NCI-H748 (cell line): Measurements from ENCODE around the gene CAV3.

Source experiments
- DNase-seq: peaks from one replicate; lab custom pipeline; 2025; ENCODE audit not compliant: unreplicated experiment; lab: John Stamatoyannopoulos, UW

Gene CAV3

DNA sequence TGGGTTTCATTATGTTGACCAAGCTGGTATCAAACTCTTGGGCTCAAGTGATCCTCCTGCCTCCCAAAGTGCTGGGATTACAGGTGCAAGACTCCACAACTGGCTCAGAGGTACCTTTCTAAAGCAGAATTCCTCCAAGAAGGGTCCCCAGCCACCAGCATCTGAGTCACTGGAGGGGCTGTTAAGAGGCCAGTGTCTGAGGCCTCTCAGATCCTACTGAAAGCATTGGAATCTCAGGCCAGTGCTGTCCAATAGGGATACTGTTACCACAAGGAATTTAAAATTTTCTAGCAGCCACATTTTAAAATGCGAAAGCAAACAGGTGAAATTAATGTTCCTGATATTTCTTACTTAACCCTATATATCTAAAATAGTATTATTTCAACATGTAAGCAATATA, 1.3 kb downstream of the CAV3 start:
- DNase-seq = no peak

DNA sequence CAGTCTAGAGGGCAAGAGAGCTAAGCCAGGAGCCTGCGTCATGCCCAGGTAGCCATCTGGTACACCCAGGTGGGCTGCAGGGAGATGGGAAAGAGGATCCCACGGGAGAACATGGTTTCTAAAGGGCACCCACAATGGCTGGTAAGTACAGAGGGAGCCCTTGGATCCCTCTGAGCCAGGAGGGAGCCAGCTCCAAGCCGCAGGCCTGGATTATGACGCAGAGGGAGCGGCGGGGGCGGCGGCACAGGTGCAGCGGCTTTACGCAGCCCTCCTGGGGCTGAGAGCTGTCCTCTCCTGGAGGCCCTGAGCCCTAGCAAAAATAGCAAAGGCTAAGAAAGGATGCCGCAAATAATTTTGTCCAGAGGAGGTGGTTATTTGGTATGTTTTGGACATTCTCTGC, 2.8 kb downstream of the CAV3 start:
- DNase-seq = no peak

DNA sequence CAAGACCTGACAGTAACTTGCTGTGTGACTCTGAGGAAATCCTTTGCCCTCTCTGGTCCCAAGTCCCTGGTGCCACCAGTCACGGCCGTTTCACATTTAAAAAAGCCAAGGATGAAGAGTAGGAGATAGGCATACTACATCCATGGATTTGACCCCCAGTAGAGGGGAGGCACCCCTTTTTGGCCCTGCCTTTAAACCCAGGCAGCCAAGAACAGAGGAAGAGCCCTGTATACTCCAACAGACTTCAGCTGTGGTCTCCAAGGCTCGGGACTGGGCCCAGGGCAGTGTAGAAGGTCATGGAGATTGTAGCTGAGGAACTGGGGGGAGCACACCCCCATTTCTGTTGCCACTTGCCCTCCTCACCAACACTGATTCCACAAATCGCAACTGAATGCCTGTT, 3.7 kb downstream of the CAV3 start:
- DNase-seq = no peak

DNA sequence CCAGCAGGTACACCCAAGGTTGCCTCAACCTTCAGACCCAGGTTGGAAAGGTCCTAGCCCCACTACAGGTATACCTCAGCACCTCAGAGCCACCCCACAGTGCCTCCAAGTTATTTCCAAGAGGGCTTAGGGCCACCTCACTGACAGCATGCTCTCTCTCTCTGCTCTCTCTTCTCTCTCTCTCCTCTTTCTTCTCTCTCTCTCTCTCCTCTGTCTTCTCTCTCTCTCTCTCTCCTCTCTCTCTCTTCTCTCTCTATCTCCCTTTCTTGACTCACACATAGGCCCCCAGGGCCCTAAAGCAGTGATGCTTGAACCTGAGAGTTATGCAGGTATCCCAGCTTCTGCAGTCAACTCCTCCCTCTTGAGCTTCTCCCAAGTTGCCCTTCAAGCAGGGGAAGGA, 4.2 kb downstream of the CAV3 start:
- DNase-seq = no peak

DNA sequence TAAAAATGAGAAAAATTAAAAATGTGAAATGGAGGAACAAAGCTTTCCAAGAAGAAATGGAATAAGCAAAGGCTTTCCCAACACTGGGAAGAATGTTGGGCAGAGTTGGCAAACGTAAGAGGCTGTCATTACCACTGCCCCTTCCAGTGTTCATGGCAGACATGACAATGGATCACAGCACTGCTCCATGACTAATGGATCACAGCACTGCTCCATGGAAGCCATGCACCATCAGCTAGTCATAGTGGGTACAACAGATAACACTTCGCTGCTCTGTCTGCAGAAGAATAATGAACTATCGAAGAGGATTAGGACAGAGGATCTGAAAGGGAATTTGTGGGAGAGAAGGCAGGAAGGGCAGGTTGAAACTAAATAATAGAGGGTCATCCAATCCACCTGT, 5.0 kb downstream of the CAV3 start:
- no peak for DNase-seq

DNA sequence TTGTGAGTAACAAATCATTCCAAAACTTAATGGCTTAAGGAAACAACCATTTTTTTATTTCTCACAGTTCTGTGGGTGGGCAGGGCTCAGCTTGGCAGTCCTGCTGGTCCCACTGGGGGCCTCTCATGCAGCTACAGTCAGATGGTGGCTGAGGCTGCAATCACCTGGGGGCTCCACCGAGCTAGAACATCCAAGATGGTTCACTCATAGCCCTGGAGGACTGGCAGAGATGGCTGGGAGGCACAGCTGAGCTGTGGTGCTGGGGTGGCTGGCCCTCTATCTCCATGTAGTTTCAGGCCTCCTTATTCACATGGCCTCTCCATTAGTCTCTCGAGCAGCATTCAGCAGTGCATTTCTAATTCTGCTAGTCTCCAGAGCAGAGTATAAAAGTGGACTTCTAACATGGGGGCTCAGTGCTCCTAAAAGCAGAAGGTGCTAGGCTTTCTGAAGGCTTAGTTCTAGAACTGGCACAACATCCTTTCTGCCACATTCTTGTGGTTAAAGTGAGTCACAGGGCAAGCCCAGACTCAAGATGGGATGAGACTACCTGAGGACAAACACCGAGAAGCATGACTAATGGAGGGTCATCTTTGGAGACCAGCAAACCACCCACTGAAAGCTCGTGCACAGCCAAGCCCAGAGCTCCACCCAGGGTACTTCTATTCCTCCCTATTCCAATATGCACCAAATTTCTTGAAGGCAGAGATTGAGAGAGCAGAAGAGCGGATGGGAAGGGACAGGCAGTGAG, 6.3 kb downstream of the CAV3 start:
- no peak for DNase-seq

DNA sequence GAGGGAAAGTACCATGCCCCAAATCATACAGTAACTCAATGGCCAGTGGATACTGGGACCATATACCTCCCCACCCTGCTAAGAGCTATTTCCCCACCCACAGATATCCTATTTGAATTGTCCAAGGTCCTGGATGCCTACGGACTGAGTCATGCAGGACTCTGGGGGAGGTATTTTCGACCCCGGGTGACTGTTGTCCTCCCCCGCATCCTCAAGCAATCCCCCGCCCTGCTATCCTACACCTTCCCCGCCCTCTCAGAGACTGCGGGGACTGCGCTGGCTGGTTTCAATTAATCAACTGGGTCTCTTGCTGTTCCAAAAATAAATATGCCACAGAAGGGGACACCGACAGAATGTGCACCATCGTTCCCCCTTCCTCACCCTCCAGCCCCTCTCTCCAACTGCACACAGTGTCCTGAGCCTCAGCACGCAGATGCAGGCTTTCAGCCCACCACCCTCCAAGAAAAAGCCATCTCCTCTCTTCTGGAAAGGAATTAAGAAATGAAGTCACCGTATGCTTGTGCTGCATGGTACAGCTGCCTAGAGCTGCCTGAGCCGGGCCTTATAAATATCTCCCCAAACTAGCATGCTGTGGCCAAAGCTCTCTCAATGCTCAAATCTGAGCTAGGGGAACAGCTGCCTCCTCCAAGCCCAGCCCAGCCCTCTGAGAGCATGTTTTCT, 8.1 kb downstream of the CAV3 start:
- DNase-seq = no peak

DNA sequence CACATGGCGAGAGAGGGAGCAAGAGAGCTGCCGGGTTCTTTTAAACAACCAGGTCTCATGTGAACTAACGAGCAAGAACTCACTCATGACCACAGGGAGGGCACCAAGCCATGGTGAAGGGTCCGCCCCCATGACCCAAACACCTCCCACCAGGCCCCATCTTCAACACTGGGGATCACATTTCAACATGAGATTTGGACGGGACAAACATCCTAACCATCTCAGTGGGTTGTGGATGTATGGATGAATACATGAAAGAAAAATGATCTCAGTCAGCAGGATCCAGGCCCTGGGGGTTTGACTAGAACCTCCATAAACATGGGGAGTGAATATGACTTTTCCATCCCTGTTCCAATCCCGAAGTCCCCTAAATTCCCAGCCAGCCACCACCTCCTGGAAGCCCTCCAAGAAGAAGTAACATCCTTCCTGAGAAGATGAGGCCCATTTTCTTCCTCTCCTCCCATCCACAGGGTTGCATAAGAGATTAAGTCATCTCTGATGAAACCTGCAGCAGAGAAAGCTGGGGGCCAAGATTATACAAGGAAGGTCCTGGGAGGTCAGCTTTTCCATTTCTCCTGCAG, 9.5 kb downstream of the CAV3 start:
- DNase-seq = no peak

DNA sequence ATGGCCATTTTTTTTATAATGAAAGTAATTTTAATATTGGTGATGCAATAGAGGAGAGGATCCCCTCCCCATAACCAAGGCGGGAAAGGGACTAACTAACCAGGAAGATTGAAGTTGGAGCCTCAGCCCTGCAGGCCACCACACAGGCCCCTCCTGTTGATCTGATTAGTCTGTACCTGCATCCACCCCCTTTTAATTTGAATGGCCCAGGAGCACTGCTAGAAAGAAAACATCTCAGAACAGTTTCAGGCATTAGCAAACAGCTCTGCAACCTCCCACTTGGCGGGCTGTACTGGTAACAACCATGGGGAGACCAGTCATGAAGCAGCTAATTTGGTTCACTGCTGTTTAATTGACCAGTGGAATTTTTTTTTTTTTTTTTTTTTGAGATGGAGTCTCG, 10.3 kb downstream of the CAV3 start:
- DNase-seq = no peak

DNA sequence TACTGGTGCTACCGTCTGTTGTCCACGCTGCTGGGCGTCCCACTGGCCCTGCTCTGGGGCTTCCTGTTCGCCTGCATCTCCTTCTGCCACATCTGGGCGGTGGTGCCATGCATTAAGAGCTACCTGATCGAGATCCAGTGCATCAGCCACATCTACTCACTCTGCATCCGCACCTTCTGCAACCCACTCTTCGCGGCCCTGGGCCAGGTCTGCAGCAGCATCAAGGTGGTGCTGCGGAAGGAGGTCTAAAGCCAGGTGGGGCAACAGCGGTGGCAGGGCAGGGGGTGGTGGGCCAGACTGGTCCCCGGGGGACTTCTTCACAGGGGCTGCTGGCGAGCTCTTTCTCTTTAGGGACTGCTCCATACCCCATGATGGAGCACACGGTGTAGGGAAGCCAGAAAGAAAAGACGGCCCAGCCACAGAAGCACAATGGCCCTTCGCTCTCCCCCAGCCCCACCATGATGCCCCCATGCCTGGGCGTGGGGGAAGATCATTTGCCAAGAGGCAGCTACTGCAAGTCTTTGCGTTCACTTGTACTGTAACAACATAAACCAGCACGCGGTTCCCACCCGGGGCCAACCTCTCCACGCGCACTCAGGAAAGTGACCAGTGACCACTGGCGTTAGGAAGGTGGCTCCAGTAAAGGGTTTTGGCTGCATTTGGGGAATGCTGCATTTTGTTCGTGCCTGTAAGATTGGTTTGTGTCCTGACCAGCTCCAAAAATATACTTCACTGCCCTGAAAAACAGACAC, 12.2 kb downstream of the CAV3 start:
- no peak for DNase-seq

DNA sequence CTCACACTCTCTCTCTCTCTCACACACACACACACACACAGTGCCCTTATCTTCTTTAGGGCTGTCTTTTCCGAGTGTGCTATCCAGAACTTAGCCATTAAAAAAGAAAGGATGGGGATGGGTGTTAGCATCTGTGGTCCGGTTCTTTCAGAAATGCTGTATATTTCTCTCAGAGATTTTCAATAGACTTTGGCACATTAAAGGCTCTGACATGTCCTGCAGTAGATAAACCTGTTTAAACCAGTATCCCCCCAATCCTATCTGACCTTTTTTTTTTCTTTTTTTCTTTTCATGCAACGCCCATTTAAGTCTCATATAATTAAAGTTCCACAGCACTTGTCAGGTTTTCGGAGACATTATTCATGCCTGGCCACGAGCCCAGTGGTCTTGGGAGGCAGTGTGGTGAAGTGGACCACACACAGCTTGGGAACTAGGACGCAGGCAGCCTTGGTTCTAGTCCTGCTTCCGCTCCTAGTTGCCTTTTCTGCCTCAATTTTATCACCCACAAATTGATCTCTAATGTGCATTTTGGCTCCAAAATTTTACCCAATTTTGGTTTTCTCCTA, 13.3 kb downstream of the CAV3 start:
- DNase-seq = no peak

DNA sequence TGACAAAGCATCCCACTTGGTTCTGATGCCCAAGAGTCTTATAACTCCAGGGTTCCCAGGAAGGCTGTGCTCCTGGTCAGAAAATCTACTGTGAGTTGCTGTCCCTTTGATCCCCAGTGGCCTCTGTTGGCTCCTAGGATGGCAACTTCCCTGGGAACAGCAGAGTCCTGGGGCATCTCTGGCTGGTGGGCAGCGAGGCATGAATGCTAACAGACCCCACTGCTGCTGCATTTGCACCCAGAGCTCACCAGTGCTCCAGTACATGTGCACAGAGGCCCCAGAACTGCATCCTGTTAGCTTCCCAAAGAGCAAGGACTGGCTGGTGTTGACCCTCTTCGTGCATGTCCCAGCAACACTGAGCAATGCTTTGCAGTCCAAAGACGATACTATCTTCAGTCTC, 15.7 kb downstream of the CAV3 start:
- DNase-seq = no peak

DNA sequence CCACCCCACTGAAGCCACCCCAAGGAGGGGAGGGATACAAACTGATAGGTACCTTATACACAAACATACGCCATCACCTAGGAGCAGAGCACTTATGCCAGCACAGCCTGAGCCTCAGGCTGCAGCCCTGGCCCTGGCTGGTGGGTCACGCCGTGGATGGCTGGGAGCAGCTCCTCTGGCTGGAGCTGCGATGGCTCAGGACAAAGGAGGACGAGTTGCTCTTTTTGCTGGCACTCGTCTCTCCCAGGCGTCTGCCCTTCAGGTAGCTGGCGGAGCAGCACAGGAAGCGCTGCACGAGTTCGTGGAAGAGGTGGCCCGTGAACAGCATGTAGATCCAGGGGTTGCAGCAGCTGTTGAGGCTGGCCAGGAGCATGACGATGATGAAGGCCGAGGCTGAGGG, 19.2 kb downstream of the CAV3 start:
- no peak for DNase-seq

DNA sequence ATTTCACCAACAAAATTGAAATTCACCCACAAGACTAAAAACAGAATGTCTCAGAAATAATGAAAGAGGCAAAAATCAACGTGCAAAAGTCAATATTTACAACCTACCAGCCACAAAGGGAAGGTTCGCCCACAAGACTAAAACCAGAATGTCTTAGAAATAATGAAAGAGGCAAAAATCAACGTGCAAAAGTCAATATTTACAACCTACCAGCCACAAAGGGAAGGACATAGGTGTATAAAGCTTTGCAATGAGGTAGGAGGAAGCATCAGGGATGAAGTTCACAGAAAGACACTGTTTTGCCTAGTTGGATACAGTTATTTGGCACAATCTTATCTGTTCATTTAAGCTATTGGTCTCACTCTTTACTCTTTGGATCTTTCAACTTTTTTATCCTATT, 21.5 kb downstream of the CAV3 start:
- DNase-seq = no peak

DNA sequence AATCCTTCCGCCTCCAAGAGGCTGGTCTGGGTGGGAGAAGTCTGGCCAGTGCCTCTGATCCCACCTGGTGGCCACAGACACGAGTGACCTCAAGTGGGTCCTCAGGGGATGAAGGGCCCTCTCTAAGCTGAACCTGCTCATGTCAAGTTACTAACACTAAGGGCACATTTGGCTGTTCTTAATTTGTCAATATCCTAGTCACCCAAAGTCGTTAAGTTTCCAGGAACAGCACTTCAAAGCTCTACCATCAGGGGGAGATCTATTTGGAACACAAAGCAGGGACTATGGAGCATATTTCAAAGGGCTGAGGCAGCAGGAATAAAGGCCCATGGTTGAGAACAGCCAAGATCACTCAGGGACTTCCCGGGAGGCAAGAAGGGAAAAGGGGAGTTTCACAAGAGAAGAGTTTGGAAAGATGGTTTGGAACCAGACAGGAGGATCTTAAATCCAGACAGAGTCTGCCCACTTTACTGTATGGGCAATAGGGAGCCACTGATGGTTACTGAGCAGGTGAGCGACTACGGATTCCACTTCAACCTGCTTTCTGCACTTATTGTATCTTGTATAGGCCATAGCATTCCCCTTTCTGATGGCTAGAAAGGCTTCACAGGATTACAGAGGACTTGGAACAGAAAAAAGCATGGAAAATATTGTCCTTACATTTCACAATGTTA, 22.1 kb downstream of the CAV3 start:
- DNase-seq = no peak

DNA sequence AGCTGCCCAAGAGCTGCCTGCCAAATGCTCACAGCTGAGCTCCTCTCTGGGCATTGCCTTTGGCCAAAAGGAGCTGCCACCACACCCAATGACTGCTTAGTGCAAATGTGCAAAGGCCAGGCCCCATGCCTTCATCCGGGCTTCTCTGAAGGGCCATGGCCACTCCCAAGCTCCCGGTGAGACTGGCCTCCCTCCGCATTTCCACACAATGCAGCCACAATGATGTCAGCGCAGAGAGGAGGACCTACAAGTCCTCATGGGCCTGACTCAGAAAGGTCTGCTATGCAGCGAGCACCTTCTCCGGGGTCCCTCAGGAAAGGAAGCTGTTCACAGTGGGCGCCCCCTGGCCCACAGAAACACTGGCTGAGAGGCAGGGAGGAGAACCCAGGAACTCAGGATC, 23.1 kb downstream of the CAV3 start:
- no peak for DNase-seq

DNA sequence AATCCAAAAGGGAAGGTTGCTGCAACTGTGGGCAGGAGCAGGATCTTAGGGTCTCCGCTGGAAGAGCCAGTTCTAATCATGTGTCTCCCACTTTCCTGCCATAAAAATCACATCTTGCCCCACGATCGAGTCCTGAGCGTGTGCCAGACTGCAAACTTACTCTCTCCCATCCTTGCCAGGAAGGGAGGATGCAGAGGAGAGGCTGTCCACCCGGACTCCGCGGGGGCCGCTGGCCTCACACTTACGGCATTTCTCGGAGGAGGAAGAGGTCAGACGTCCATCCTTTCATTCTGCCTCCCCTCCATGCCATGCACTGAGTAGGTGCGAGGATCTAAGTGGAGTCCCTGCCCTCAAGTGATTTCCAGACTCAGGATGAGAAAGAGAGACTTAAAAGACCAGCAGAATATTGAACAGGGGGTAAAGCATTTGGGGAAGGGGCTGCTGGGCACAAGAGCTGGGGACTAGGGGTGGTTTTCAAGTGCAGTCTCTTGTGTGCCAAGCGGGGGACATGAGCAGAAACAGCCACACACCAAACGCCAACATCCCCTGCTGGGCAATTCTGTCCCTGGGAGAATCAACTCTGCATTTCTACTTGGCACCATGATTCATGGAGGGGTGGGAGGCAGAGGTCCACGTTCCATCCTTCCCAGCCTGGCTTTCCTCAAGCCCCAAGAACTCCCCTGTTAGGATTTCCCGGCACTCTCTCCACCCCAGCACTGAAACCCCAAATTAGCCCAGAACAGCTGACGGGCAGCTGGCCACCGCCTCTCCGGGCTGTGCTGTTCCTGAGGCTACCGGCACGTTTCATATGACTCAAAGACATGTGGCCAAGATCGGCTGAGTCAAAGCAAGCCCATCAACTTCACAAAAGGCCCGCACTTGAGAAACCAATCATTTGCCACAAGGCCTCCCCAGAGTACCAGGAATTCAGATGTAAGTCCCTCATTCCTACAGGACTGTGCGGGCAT, 24.2 kb downstream of the CAV3 start:
- DNase-seq = no peak

DNA sequence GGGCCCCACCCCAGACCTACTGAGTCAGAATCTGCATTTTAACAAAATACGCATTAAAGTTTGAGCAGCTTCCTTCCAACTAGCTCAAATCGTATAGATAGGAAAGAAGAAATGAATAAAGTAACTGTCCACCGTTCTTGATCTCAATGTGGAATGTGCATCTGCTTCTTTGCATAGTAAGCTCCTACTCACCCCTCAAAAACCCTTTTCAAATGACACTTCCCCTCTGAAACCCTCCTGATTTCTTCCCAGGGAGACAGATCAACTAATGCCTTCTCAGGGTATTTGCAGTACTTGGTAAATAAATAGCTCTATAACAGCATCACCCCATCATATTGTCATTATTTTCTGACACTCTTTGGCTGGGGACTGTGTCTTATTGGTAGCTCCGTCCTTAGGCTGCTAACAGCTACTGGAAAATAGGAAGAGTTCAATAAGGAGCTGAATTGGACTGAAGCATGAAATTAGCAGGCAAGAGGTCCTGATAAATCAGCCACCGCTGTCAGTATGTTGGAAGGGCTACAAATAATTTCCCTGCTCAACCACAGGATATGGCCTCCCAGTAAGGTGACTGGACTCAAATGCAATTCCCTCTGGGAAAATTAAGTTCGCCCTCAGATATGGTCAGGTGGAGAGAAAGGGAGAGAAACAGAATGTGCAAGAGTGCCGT, 25.6 kb downstream of the CAV3 start:
- DNase-seq = no peak

DNA sequence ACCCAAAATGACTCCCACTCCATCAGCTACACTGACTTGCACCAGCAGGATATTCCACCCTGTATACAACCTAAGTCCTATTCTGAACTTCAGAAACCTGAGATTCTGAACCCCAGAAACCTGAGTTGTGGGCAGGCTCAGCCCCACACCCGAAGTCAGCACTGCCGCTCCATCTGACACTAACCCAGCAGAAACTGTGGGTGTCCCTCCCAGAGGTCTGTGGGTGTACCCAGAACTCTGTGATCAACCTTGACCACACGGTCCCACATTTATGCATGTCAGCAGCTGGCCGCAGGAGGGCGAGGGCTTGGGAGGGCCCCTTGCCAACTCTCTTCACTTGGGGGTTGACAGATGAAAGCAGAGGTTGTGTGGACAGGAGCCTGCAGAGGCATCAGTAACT, 26.5 kb downstream of the CAV3 start:
- DNase-seq = no peak
